Melanocyte of skin (primary cell): Measurements from ENCODE around the gene SFRP2. TPM values are rescaled to one million over a fixed set of nuclear protein-coding genes. Genes with fewer than 3 reads are reported as not detected.

ENCODE experiments used
- total RNA-seq, 2 donors: library from RNA; depleted of rRNA; stranded (reverse); fragments of >200 nt; gene quantifications; 2 replicates each; pipeline ENCODE4 v1.2.3, GENCODE V29; 2012

The SFRP2 gene, protein sequence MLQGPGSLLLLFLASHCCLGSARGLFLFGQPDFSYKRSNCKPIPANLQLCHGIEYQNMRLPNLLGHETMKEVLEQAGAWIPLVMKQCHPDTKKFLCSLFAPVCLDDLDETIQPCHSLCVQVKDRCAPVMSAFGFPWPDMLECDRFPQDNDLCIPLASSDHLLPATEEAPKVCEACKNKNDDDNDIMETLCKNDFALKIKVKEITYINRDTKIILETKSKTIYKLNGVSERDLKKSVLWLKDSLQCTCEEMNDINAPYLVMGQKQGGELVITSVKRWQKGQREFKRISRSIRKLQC
- total RNA-seq, result not detected

DNA sequence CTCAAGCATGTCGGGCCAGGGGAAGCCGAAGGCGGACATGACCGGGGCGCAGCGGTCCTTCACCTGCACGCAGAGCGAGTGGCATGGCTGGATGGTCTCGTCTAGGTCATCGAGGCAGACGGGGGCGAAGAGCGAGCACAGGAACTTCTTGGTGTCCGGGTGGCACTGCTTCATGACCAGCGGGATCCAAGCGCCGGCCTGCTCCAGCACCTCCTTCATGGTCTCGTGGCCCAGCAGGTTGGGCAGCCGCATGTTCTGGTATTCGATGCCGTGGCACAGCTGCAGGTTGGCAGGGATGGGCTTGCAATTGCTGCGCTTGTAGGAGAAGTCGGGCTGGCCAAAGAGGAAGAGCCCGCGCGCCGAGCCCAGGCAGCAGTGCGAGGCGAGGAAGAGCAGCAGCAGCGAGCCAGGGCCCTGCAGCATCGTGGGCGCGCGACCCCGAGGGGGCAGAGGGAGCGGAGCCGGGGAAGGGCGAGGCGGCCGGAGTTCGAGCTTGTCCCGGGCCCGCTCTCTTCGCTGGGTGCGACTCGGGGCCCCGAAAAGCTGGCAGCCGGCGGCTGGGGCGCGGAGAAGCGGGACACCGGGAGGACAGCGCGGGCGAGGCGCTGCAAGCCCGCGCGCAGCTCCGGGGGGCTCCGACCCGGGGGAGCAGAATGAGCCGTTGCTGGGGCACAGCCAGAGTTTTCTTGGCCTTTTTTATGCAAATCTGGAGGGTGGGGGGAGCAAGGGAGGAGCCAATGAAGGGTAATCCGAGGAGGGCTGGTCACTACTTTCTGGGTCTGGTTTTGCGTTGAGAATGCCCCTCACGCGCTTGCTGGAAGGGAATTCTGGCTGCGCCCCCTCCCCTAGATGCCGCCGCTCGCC is at the start of gene SFRP2:
TSS of gene SFRP2 (minus strand) at position 671 of the 864 bp plus-strand sequence. CDS start at position 423, 248 bp downstream.

DNA sequence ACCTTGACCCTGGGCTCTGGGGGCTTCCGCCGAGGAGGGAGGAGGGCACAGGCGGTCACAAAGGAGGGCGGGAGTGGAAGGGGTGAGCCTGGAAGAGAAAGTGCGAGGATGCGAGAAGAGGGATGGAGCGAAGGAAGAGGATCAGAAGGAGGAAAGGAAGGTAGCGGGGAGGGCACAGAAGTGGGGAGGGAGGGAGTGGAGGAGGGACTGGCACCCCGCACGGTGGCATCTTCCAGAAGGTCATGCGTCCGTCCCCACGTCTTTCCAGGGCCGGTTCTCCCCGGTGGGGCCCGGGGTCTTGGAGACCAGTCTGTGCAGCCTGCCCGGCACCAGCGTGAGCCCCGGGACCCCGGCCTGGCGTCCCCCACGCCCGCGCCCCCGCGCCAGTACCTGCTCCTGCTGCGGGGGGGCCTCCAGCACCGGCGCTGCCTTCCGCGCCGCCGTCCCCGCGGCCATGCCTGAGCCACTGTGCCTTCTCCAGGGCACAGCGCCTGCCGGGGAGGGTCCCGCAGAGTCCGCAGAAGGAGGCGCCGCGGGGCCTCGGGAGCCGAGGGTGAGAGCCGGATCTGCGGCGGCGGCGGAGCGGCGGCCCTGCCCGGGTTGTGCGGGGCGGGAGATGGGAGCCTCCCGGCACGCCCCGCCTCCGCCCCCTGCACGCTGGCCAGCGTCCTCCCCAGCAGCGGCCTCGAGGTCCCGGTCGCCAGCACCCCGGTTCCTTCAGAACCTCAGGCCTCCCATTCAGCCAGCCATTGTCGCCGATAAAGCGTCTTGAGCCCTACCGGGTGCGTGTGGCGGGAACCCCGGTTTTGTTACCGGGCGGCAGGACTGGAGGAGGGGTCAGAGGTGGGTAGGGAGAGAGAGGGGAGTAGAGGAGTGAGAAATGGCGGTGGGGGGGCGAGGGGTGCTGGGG is 29.2 kb downstream of the SFRP2 start, which contains the start of gene RNF175:
TSS of gene RNF175 (minus strand) at position 618 of the 910 bp plus-strand sequence. CDS start at position 456, 162 bp downstream.

Other genes starting within 250 kb of the SFRP2 start
- gene TLR2, start 104.8 kb downstream of the SFRP2 start, total RNA-seq, result 1 to 10 TPM in 1 of 2 donors, under 1 TPM in 1; under 0.01 to 1.7 TPM
- not detected for gene RNF175, start 29.1 kb downstream of the SFRP2 start, total RNA-seq